ENCODE data around the gene ZNF579. TPM values are rescaled to one million over a fixed set of nuclear protein-coding genes. Genes with fewer than 3 reads are reported as not detected.

Gene ZNF579
- polyA plus RNA-seq, 1 donor (not counting 4 experiments of a cell fraction or from before 2014, with no cell fraction given) = 1.5 TPM

DNA sequence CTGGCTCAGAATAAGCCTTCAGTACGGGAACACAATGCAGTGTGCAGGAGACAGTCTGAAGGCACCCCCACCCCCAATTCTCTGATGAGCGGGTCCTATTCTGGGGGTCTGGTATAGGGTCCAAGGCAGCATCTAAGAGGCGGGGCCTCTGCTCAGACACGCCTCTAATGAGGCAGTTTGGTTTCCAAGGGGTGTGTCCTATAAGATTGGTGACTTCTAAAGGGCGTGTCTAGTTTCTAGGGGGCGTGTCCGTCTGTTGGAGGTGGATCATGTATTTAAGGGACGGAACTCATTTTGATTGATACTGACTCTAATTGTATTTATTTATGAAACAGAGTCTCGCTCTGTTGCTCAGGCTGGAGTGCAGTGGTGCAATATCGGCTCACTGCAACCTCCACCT lies 10.0 kb upstream of the ZNF579 start:
- no peaks in the 10 kb centered on the region for H4K20me1 ChIP-seq (ENCODE audit: control insufficient read depth, extremely low read depth, insufficient read depth, low read length)
- H2AFZ ChIP-seq (ENCODE audit: control insufficient read depth, low read length) = no peak overlapping the region
- H3K79me2 ChIP-seq (ENCODE audit: control insufficient read depth, insufficient read depth, low read length) = no peaks in the 10 kb centered on the region
- no peak overlapping the region for H3K9ac ChIP-seq (ENCODE audit: control insufficient read depth, extremely low read depth, insufficient read depth, low read length)
- no peaks in the 10 kb centered on the region for H3K9me1 ChIP-seq (ENCODE audit: control insufficient read depth, extremely low read depth, insufficient read depth, low read length)
- DNase-seq (ENCODE audit: low read depth, low spot score) (no peak), FAIRE-seq (no peak)
- no peaks in the 10 kb centered on the region for H3K9me3 ChIP-seq (ENCODE audit: control insufficient read depth, low read depth, low read length)
- peaks cover 0 to 7% of the 10 kb centered on the region in 2 experiments for H3K36me3 ChIP-seq (ENCODE audit: control insufficient read depth in 2 of 2, extremely low read depth in 1 of 2, insufficient read depth in 2 of 2, low read length in 2 of 2)
- dilution Hi-C loops (cut with MboI; ENCODE audit: extremely low pct_ligation_motif_present, low sequenced_read_pairs) = no loop called here
- no peaks in the 10 kb centered on the region for H3K27me3 ChIP-seq (ENCODE audit: control insufficient read depth, extremely low read depth, insufficient read depth, low read length)
- H3K4me3 ChIP-seq (ENCODE audit: control insufficient read depth in 2 of 3, extremely low read depth in 1 of 3, insufficient read depth in 2 of 3, low read depth in 1 of 3, low read length in 3 of 3) = no peak overlapping the region
- no peak for TF ChIP-seq EZH2 (IDR thresholded peaks at IDR 0.05; ENCODE audit: low read length)
- TF ChIP-seq, protein P1, sequence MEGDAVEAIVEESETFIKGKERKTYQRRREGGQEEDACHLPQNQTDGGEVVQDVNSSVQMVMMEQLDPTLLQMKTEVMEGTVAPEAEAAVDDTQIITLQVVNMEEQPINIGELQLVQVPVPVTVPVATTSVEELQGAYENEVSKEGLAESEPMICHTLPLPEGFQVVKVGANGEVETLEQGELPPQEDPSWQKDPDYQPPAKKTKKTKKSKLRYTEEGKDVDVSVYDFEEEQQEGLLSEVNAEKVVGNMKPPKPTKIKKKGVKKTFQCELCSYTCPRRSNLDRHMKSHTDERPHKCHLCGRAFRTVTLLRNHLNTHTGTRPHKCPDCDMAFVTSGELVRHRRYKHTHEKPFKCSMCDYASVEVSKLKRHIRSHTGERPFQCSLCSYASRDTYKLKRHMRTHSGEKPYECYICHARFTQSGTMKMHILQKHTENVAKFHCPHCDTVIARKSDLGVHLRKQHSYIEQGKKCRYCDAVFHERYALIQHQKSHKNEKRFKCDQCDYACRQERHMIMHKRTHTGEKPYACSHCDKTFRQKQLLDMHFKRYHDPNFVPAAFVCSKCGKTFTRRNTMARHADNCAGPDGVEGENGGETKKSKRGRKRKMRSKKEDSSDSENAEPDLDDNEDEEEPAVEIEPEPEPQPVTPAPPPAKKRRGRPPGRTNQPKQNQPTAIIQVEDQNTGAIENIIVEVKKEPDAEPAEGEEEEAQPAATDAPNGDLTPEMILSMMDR (optimal IDR thresholded peaks at IDR 0.05 in 1 of 3, IDR thresholded peaks at IDR 0.05 in 1 of 3, conservative IDR thresholded peaks at IDR 0.05 in 1 of 3; ENCODE audit: extremely low read depth in 1 of 3, insufficient read depth in 2 of 3, low read length in 3 of 3) = no peak
- H3K4me1 ChIP-seq (ENCODE audit: control insufficient read depth, extremely low read depth, insufficient read depth, low read length) = peaks cover 14% of the 10 kb centered on the region
- no peak overlapping the region for H3K27ac ChIP-seq (ENCODE audit: control insufficient read depth, insufficient read depth, low read length)
- no peak overlapping the region for H3K4me2 ChIP-seq (ENCODE audit: control insufficient read depth, extremely low read depth, insufficient read depth, low read depth, low read length)

DNA sequence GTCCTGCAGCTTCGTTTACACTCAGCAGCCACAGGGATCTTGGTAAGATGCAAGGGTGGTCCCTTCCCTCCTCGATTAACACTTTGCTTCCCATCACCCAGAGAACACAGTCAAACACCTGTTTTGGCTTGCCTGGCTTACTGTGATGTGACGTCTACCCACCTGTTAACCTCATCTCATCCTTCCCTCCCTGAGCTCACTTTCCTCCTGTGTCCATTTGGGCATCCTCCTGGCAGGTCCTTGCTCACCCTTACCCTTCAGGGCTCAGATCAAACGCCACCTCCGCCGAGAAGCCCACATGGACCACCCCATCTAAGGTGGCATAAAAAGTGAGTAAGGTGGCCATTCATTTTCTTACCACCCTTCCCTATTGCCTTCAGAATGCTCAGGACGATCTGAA lies 9.5 kb upstream of the ZNF579 start:
- dilution Hi-C loops (cut with MboI; ENCODE audit: extremely low pct_ligation_motif_present, low sequenced_read_pairs) = no loop called here
- TF ChIP-seq EZH2 (IDR thresholded peaks at IDR 0.05; ENCODE audit: low read length) = no peak
- TF ChIP-seq, protein P1 (optimal IDR thresholded peaks at IDR 0.05 in 1 of 3, IDR thresholded peaks at IDR 0.05 in 1 of 3, conservative IDR thresholded peaks at IDR 0.05 in 1 of 3; ENCODE audit: extremely low read depth in 1 of 3, insufficient read depth in 2 of 3, low read length in 3 of 3) = no peak
- Histone ChIP-seq H3K9me1 (ENCODE audit: control insufficient read depth, extremely low read depth, insufficient read depth, low read length) (no peaks in the 10 kb centered on the region), H3K27ac (ENCODE audit: control insufficient read depth, insufficient read depth, low read length) (no peak overlapping the region), H3K79me2 (ENCODE audit: control insufficient read depth, insufficient read depth, low read length) (no peaks in the 10 kb centered on the region), H3K9me3 (ENCODE audit: control insufficient read depth, low read depth, low read length) (no peaks in the 10 kb centered on the region), H3K27me3 (ENCODE audit: control insufficient read depth, extremely low read depth, insufficient read depth, low read length) (peaks cover under 1% of the 10 kb centered on the region), H3K4me3 (ENCODE audit: control insufficient read depth in 2 of 3, extremely low read depth in 1 of 3, insufficient read depth in 2 of 3, low read depth in 1 of 3, low read length in 3 of 3) (no peak overlapping the region), H3K9ac (ENCODE audit: control insufficient read depth, extremely low read depth, insufficient read depth, low read length) (no peak overlapping the region), H3K4me2 (ENCODE audit: control insufficient read depth, extremely low read depth, insufficient read depth, low read depth, low read length) (no peak overlapping the region), H4K20me1 (ENCODE audit: control insufficient read depth, extremely low read depth, insufficient read depth, low read length) (no peaks in the 10 kb centered on the region), H3K4me1 (ENCODE audit: control insufficient read depth, extremely low read depth, insufficient read depth, low read length) (peaks cover 14% of the 10 kb centered on the region), H3K36me3 (ENCODE audit: control insufficient read depth in 2 of 2, extremely low read depth in 1 of 2, insufficient read depth in 2 of 2, low read length in 2 of 2) (peaks cover 0 to 5% of the 10 kb centered on the region in 2 experiments), H2AFZ (ENCODE audit: control insufficient read depth, low read length) (no peak overlapping the region)
- DNase-seq (ENCODE audit: low read depth, low spot score) (no peak), FAIRE-seq (no peak)
